Natural killer cell (primary cell): ENCODE data around the gene PLAAT1. TPM values are rescaled to one million over a fixed set of nuclear protein-coding genes. Genes with fewer than 3 reads are reported as not detected.

Experiments used
- ATAC-seq, 3 donors: fragments of 150-1000 bp in 2 of 3; fragments of 200-7000 bp in 1 of 3; cut with Tn5 transposase; 1 replicate in 1 of 3; 2 replicates in 2 of 3; pipeline ENCODE4 v1.10.0; 2021; ENCODE audit warnings: mild to moderate bottlenecking in 2 of 3, moderate library complexity in 2 of 3
- DNase-seq, 2 donors: peaks; one replicate each; pipeline versions ENCODE4 v3.0.0 to v3.0.0-alpha.2; 2013 to 2021; ENCODE audit warnings: mixed read lengths in 1 of 2
- H3K27ac ChIP-seq: one replicate; pipeline ENCODE4 v1.5.1; 2013; ENCODE audit warnings: mild to moderate bottlenecking, low read length
- H3K27me3 ChIP-seq: one replicate; pipeline ENCODE4 v1.6.1; 2013; ENCODE audit warnings: low read length; ENCODE audit not compliant: control insufficient read depth, insufficient read depth
- H3K36me3 ChIP-seq: one replicate; pipeline ENCODE4 v1.6.1; 2013; ENCODE audit warnings: low read length; ENCODE audit not compliant: control insufficient read depth, insufficient read depth
- H3K4me1 ChIP-seq: one replicate; pipeline ENCODE4 v1.6.1; 2013; ENCODE audit warnings: low read length; ENCODE audit not compliant: control insufficient read depth, insufficient read depth
- H3K4me3 ChIP-seq: one replicate; pipeline ENCODE4 v1.5.1; 2013; ENCODE audit warnings: low read length
- H3K9me3 ChIP-seq: one replicate; pipeline ENCODE4 v1.6.1; 2013; ENCODE audit warnings: low read length; ENCODE audit not compliant: control insufficient read depth, insufficient read depth
- H3K27ac Mint-ChIP-seq, 2 donors: one replicate each; pipeline ENCODE4 v1.8.0; 2022; ENCODE audit warnings: mild to moderate bottlenecking in 2 of 2, mixed read lengths in 2 of 2, moderate library complexity in 1 of 2
- H3K27me3 Mint-ChIP-seq, 2 donors: one replicate each; pipeline ENCODE4 v1.8.0; 2022; ENCODE audit warnings: low read depth in 2 of 2, mixed read lengths in 2 of 2
- H3K36me3 Mint-ChIP-seq: one replicate; pipeline ENCODE4 v1.8.0; 2022; ENCODE audit warnings: mixed read lengths
- H3K4me1 Mint-ChIP-seq, 2 donors: one replicate each; pipeline ENCODE4 v1.8.0; 2022; ENCODE audit warnings: mixed read lengths in 2 of 2
- H3K4me3 Mint-ChIP-seq: one replicate; pipeline ENCODE4 v1.8.0; 2022; ENCODE audit warnings: mild to moderate bottlenecking, moderate library complexity, mixed read lengths
- H3K9me3 Mint-ChIP-seq, 2 donors: one replicate each; pipeline ENCODE4 v1.8.0; 2022; ENCODE audit warnings: mixed read lengths in 2 of 2
- CTCF ChIP-seq: fragments of 200-600 bp; IDR thresholded peaks from one replicate; pipeline ENCODE4 v1.8.0; 2022; ENCODE audit warnings: antibody characterized with exemption
- WGBS: methylation state at CpG from one replicate; pipeline ENCODE4 v1.1.7; 2013; ENCODE audit warnings: missing lambda C conversion rate; ENCODE audit not compliant: insufficient coverage; 5-methylcytosine and 5-hydroxymethylcytosine counted together
- intact Hi-C: fragments of 100-400 bp; cut with micrococcal nuclease; formaldehyde crosslinking; loops from one replicate; pipeline ENCODE4 v1.14.2; 2022
- total RNA-seq, 4 donors: library from RNA; stranded (reverse); fragments of 120-200 nt in 1 of 4; gene quantifications; one replicate each; pipeline versions ENCODE4 v1.2.3 to v1.2.4, GENCODE V29; 2013 to 2022

PLAAT1 gene
- total RNA-seq, 3 donors from 2014 or later (not counting 1 experiment from before 2014, with no cell fraction given), result not detected

GRCh38 chr3:193230610-193231009 is 10.4 kb upstream of the PLAAT1 start:
- no peak overlapping the region for H3K4me3 Mint-ChIP-seq
- no peaks in the 10 kb centered on the region for H3K36me3 ChIP-seq
- no peaks in the 10 kb centered on the region for H3K36me3 Mint-ChIP-seq
- H3K9me3 ChIP-seq, result no peaks in the 10 kb centered on the region
- H3K27ac ChIP-seq, result no peak overlapping the region
- DNase-seq (no peak), ATAC-seq (no peak)
- H3K4me3 ChIP-seq, result no peak overlapping the region
- intact Hi-C loops, result no loop called here
- H3K4me1 Mint-ChIP-seq, result no peaks in the 10 kb centered on the region
- H3K27ac Mint-ChIP-seq, result no peak overlapping the region
- no peak for TF ChIP-seq CTCF
- no peaks in the 10 kb centered on the region for H3K27me3 Mint-ChIP-seq
- WGBS, result 78% methylated on average over 4 of the region's 4 CpGs
- no peaks in the 10 kb centered on the region for H3K4me1 ChIP-seq
- H3K27me3 ChIP-seq, result no peaks in the 10 kb centered on the region
- H3K9me3 Mint-ChIP-seq, result peaks cover 4 to 5% of the 10 kb centered on the region in 2 donors

- Mint-ChIP-seq H3K4me3 (no peak overlapping the region), H3K27ac (no peak overlapping the region), H3K9me3 (peaks cover 4 to 5% of the 10 kb centered on the region in 2 donors), H3K27me3 (no peaks in the 10 kb centered on the region), H3K4me1 (no peaks in the 10 kb centered on the region), H3K36me3 (no peaks in the 10 kb centered on the region)
- DNase-seq (no peak), ATAC-seq (no peak)
- Histone ChIP-seq H3K27me3 (no peaks in the 10 kb centered on the region), H3K4me3 (no peak overlapping the region), H3K9me3 (no peaks in the 10 kb centered on the region), H3K36me3 (no peaks in the 10 kb centered on the region), H3K4me1 (no peaks in the 10 kb centered on the region), H3K27ac (no peak overlapping the region)
- intact Hi-C loops, result no loop called here
- TF ChIP-seq CTCF, result no peak
- WGBS, result 79% methylated on average over 6 of the region's 6 CpGs
Observed at GRCh38 chr3:193231201-193231600, 9.8 kb upstream of the PLAAT1 start.

- H3K27ac Mint-ChIP-seq, result no peak overlapping the region
- H3K4me1 ChIP-seq, result no peaks in the 10 kb centered on the region
- no peak overlapping the region for H3K4me3 ChIP-seq
- H3K27me3 ChIP-seq, result peaks cover 5% of the 10 kb centered on the region
- ATAC-seq, result no peak
- no peak for TF ChIP-seq CTCF
- no peaks in the 10 kb centered on the region for H3K4me1 Mint-ChIP-seq
- H3K36me3 ChIP-seq, result no peaks in the 10 kb centered on the region
- no peaks in the 10 kb centered on the region for H3K36me3 Mint-ChIP-seq
- no peak for DNase-seq
- H3K9me3 Mint-ChIP-seq, result peaks cover 0 to 4% of the 10 kb centered on the region in 2 donors
- H3K9me3 ChIP-seq, result no peaks in the 10 kb centered on the region
- intact Hi-C loops, result no loop called here
- no peak overlapping the region for H3K27ac ChIP-seq
- peaks cover 0 to 6% of the 10 kb centered on the region in 2 donors for H3K27me3 Mint-ChIP-seq
- WGBS, result no CpG with 5 or more reads among the region's 4 CpGs
- H3K4me3 Mint-ChIP-seq, result no peak overlapping the region
Observed at GRCh38 chr3:193236599-193236998, 4.4 kb upstream of the PLAAT1 start.

- no peak for TF ChIP-seq CTCF
- H3K27ac ChIP-seq, result no peak overlapping the region
- no peaks in the 10 kb centered on the region for H3K4me1 ChIP-seq
- Mint-ChIP-seq H3K27ac (no peak overlapping the region), H3K4me1 (no peaks in the 10 kb centered on the region), H3K4me3 (no peak overlapping the region), H3K27me3 (peaks cover 3 to 9% of the 10 kb centered on the region in 2 donors), H3K9me3 (peaks cover 0 to 4% of the 10 kb centered on the region in 2 donors), H3K36me3 (no peaks in the 10 kb centered on the region)
- no peaks in the 10 kb centered on the region for H3K9me3 ChIP-seq
- H3K27me3 ChIP-seq, result peaks cover 5% of the 10 kb centered on the region
- DNase-seq, result no peak
- intact Hi-C loops, result no loop called here
- no peak overlapping the region for H3K4me3 ChIP-seq
- H3K36me3 ChIP-seq, result no peaks in the 10 kb centered on the region
- ATAC-seq, result no peak
- 93% methylated on average over 5 of the region's 5 CpGs for WGBS
Observed at GRCh38 chr3:193237030-193237429, 4.0 kb upstream of the PLAAT1 start.
